ENCODE results near the gene ZNF678. TPM values are rescaled to one million over a fixed set of nuclear protein-coding genes. Genes with fewer than 3 reads are reported as not detected.
"Not testable (repeated sequence)": the region's sequence is repeated elsewhere in the genome, so short reads cannot be mapped to it uniquely, and the experiment has no call there.

Gene ZNF678
- polyA plus RNA-seq, 1 donor from 2014 or later: 9.3 TPM

- H3K9me3 Mint-ChIP-seq: peaks cover 17 to 57% (median 41%) of the 10 kb centered on the region in 3 donors
- peak overlapping the region in 1 of 3 donors; percentile 10 for H3K27ac Mint-ChIP-seq
- no peak overlapping the region for H3K4me3 Mint-ChIP-seq
- no peaks in the 10 kb centered on the region for H3K27me3 Mint-ChIP-seq
- H3K4me1 Mint-ChIP-seq: no peaks in the 10 kb centered on the region
- H3K36me3 Mint-ChIP-seq: peaks cover 6% of the 10 kb centered on the region
These were observed 110.1 kb downstream of the ZNF678 start for GRCh38 chr1:227673441-227673840.

- Mint-ChIP-seq H3K27me3 (no peaks in the 10 kb centered on the region), H3K27ac (no peak overlapping the region), H3K4me3 (peak overlapping the region in 1 of 4 donors; percentile 0), H3K9me3 (peaks cover 19 to 52% (median 42%) of the 10 kb centered on the region in 3 donors), H3K36me3 (peaks cover 1% of the 10 kb centered on the region), H3K4me1 (no peaks in the 10 kb centered on the region)
These were observed 122.5 kb downstream of the ZNF678 start for GRCh38 chr1:227685807-227686206.

- Mint-ChIP-seq H3K9me3 (peaks cover 32 to 52% (median 46%) of the 10 kb centered on the region in 3 donors), H3K4me1 (no peaks in the 10 kb centered on the region), H3K36me3 (peaks cover 4% of the 10 kb centered on the region), H3K4me3 (no peak overlapping the region), H3K27me3 (no peaks in the 10 kb centered on the region), H3K27ac (no peak overlapping the region)
These were observed 134.0 kb downstream of the ZNF678 start for GRCh38 chr1:227697321-227697864.

GRCh38 chr1:227701631-227702030, 138.3 kb downstream of the ZNF678 start:
- not testable (repeated sequence) for H3K27ac Mint-ChIP-seq, H3K36me3 Mint-ChIP-seq, H3K4me1 Mint-ChIP-seq, H3K27me3 Mint-ChIP-seq
- H3K9me3 Mint-ChIP-seq: peaks cover 27 to 57% (median 45%) of the 10 kb centered on the region in 3 donors
- peak overlapping the region in 1 of 4 donors; percentile 24 for H3K4me3 Mint-ChIP-seq

- Mint-ChIP-seq H3K4me3 (no peak overlapping the region), H3K9me3 (peaks cover 2 to 38% (median 32%) of the 10 kb centered on the region in 3 donors), H3K36me3 (peaks cover 7% of the 10 kb centered on the region), H3K27me3 (no peaks in the 10 kb centered on the region), H3K4me1 (peaks cover 4 to 7% (median 5%) of the 10 kb centered on the region in 3 donors), H3K27ac (no peak overlapping the region)
These were observed 144.5 kb downstream of the ZNF678 start for GRCh38 chr1:227707846-227708245.

GRCh38 chr1:227709451-227709850, 146.1 kb downstream of the ZNF678 start:
- H3K9me3 Mint-ChIP-seq: peaks cover 2 to 33% (median 21%) of the 10 kb centered on the region in 3 donors
- no peak overlapping the region for H3K4me3 Mint-ChIP-seq
- H3K4me1 Mint-ChIP-seq: peaks cover 4 to 7% (median 5%) of the 10 kb centered on the region in 3 donors
- H3K27me3 Mint-ChIP-seq: no peaks in the 10 kb centered on the region
- H3K36me3 Mint-ChIP-seq: peaks cover 7% of the 10 kb centered on the region
- H3K27ac Mint-ChIP-seq: no peak overlapping the region

DNA sequence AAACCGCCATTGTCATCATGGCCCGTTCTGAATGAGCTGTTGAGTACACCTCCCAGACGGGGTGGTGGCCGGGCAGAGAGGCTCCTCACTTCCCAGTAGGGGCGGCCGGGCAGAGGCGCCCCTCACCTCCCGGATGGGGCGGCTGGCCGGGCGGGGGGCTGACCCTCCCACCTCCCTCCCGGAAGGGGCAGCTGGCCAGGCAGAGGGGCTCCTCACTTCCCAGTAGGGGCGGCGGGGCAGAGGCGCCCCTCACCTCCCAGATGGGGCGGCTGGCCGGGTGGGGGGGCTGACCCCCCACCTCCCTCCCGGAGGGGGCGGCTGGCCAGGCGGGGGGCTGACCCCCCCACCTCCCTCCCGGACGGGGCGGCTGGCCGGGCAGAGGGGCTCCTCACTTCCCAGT, 147.1 kb downstream of the ZNF678 start:
- H3K36me3 Mint-ChIP-seq, H3K27me3 Mint-ChIP-seq, H3K27ac Mint-ChIP-seq, H3K4me3 Mint-ChIP-seq, H3K4me1 Mint-ChIP-seq: not testable (repeated sequence)
- peaks cover 6 to 39% (median 22%) of the 10 kb centered on the region in 3 donors for H3K9me3 Mint-ChIP-seq

DNA sequence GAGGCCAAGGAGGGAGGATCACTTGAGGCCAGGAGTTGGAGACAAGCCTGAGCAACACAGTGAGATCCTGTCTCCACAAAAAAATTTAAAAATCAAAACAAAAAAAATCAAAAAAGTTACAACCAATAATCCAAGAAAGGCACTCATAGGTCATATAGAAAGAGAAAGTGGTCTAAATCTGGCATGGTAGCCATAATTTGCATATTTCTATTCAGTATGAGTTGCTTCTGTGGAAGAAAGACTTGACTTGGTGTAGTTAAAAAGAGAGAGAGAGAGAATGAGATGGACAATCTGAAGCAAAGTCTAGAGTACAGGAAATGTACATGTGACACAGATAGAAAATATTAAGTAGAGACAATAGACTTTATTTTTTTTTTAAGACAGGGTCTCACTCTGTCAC, 149.3 kb downstream of the ZNF678 start:
- Mint-ChIP-seq H3K27me3 (no peaks in the 10 kb centered on the region), H3K27ac (no peak overlapping the region), H3K9me3 (peaks cover 6 to 45% (median 29%) of the 10 kb centered on the region in 3 donors), H3K4me3 (no peak overlapping the region), H3K36me3 (peaks cover 10% of the 10 kb centered on the region), H3K4me1 (peaks cover 4 to 5% (median 5%) of the 10 kb centered on the region in 3 donors)

- peaks cover 2% of the 10 kb centered on the region for H3K27me3 Mint-ChIP-seq
These were observed 155.6 kb downstream of the ZNF678 start for GRCh38 chr1:227718932-227719331.

GRCh38 chr1:227723474-227723873, 160.1 kb downstream of the ZNF678 start:
- Mint-ChIP-seq H3K4me3 (no peak overlapping the region), H3K9me3 (peaks cover 13 to 37% (median 34%) of the 10 kb centered on the region in 3 donors), H3K4me1 (peaks cover 0 to 11% (median 8%) of the 10 kb centered on the region in 3 donors), H3K27ac (no peak overlapping the region), H3K27me3 (peaks cover 2% of the 10 kb centered on the region), H3K36me3 (no peaks in the 10 kb centered on the region)

More at GRCh38 chr1:227718932-227719331, 155.6 kb downstream of the ZNF678 start:
- Mint-ChIP-seq H3K9me3 (peaks cover 13 to 64% (median 47%) of the 10 kb centered on the region in 3 donors), H3K36me3 (peaks cover 4% of the 10 kb centered on the region), H3K4me3 (no peak overlapping the region), H3K27ac (no peak overlapping the region), H3K4me1 (no peaks in the 10 kb centered on the region)

GRCh38 chr1:227725046-227725445, 161.7 kb downstream of the ZNF678 start:
- peak overlapping the region in 1 of 4 donors; percentile 63 for H3K4me3 Mint-ChIP-seq

DNA sequence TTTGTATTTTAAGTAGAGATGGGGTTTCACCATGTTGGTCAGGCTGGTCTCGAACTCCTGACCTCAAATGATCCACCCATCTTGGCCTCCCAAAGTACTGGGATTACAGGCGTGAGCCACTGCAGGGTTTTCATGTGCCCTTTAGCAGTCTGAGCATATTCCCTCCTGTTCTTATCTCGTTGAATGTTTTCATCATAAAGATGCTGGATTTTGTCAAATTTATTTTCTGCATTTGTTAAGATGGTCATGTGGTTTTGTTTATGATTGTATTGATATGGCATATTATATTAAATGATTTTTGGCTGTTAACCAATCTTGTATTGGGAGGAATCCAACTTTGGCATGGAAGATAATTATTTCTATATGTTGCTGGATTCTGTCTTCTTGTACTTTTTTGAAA, 163.0 kb downstream of the ZNF678 start:
- peak overlapping the region; percentile 19 to 90 (median 44) for H3K4me3 Mint-ChIP-seq
- peaks cover 5 to 23% (median 16%) of the 10 kb centered on the region in 3 donors for H3K4me1 Mint-ChIP-seq
- H3K27me3 Mint-ChIP-seq: peaks cover 2% of the 10 kb centered on the region
- no peaks in the 10 kb centered on the region for H3K36me3 Mint-ChIP-seq
- no peak overlapping the region for H3K27ac Mint-ChIP-seq
- peaks cover 10 to 17% (median 17%) of the 10 kb centered on the region in 3 donors for H3K9me3 Mint-ChIP-seq

More at GRCh38 chr1:227725046-227725445, 161.7 kb downstream of the ZNF678 start:
- Mint-ChIP-seq H3K9me3 (peaks cover 13 to 28% (median 24%) of the 10 kb centered on the region in 3 donors), H3K36me3 (no peaks in the 10 kb centered on the region), H3K4me1 (peaks cover 0 to 20% (median 14%) of the 10 kb centered on the region in 3 donors), H3K27ac (no peak overlapping the region), H3K27me3 (peaks cover 2% of the 10 kb centered on the region)

Other genes starting within 250 kb of the ZNF678 start
- not detected for gene CDC42BPA, start 245.1 kb upstream of the ZNF678 start, polyA plus RNA-seq
- gene JMJD4, start 171.7 kb downstream of the ZNF678 start, polyA plus RNA-seq: 29.3 TPM
- 42.9 TPM for gene SNAP47, start 171.9 kb downstream of the ZNF678 start, polyA plus RNA-seq

All from IgD-negative memory B cell (primary cell).